HL-60/S4 treated with retinoic acid at 250 ng/mL for 4 days and 3 days (cell line): ENCODE results near the gene LSM5.

Source experiments
- in situ Hi-C: fragments of 300-500 bp; cut with MboI; formaldehyde crosslinking; loops from 2 replicates; pipeline ENCODE4 v1.7.0; 2022; ENCODE audit warnings: low sequenced_read_pairs

Gene LSM5

GRCh38 chr7:32462977-32463376 is 27.2 kb downstream of the LSM5 start:
- in situ Hi-C loops: no loop called here

- in situ Hi-C loops: no loop called here
These were observed 27.7 kb downstream of the LSM5 start for GRCh38 chr7:32462451-32462850.

GRCh38 chr7:32461484-32461883 is 28.7 kb downstream of the LSM5 start:
- in situ Hi-C loops: no loop called here

GRCh38 chr7:32459788-32460187 is 30.4 kb downstream of the LSM5 start:
- in situ Hi-C loops: no loop called here

- in situ Hi-C loops: no loop called here
These were observed 32.2 kb downstream of the LSM5 start for GRCh38 chr7:32458025-32458424.

GRCh38 chr7:32453341-32454011 is 36.7 kb downstream of the LSM5 start:
- in situ Hi-C loops: no loop called here

- in situ Hi-C loops: no loop called here
These were observed 43.0 kb downstream of the LSM5 start for GRCh38 chr7:32447218-32447617.

- in situ Hi-C loops: no loop called here
These were observed 53.8 kb downstream of the LSM5 start for GRCh38 chr7:32436146-32436928.
